Measurements from ENCODE around the gene KARS1.

The KARS1 gene

GRCh38 chr16:75640598-75640997 lies 6.9 kb downstream of the KARS1 start:
- TF ChIP-seq CTCF (conservative IDR thresholded peaks at IDR 0.05) (no peak), ZFX (IDR thresholded peaks at IDR 0.05) (no peak)
- H3K27ac ChIP-seq: 0 out of 2 replicates have a peak overlapping the region, but pooled peaks have one; percentile 7

GRCh38 chr16:75635036-75635435 lies 12.4 kb downstream of the KARS1 start:
- no peak overlapping the region for H3K27ac ChIP-seq
- no peak for TF ChIP-seq ZFX (IDR thresholded peaks at IDR 0.05)
- TF ChIP-seq CTCF (conservative IDR thresholded peaks at IDR 0.05): no peak

GRCh38 chr16:75632857-75633256 lies 14.6 kb downstream of the KARS1 start:
- H3K27ac ChIP-seq: no peak overlapping the region
- TF ChIP-seq CTCF (conservative IDR thresholded peaks at IDR 0.05) (no peak), ZFX (IDR thresholded peaks at IDR 0.05) (no peak)

- TF ChIP-seq CTCF (conservative IDR thresholded peaks at IDR 0.05): no peak
- no peak for TF ChIP-seq ZFX (IDR thresholded peaks at IDR 0.05)
- no peak overlapping the region for H3K27ac ChIP-seq
Measured at GRCh38 chr16:75630052-75630451, 17.4 kb downstream of the KARS1 start.

- TF ChIP-seq CTCF (conservative IDR thresholded peaks at IDR 0.05): no peak
- no peak for TF ChIP-seq ZFX (IDR thresholded peaks at IDR 0.05)
- no peak overlapping the region for H3K27ac ChIP-seq
Measured at GRCh38 chr16:75629132-75629531, 18.3 kb downstream of the KARS1 start.

- H3K27ac ChIP-seq: no peak overlapping the region
- no peak for TF ChIP-seq CTCF (conservative IDR thresholded peaks at IDR 0.05)
- no peak for TF ChIP-seq ZFX (IDR thresholded peaks at IDR 0.05)
Measured at GRCh38 chr16:75628351-75628750, 19.1 kb downstream of the KARS1 start.

- H3K27ac ChIP-seq: no peak overlapping the region
Measured at GRCh38 chr16:75627851-75628250, 19.6 kb downstream of the KARS1 start.

More at GRCh38 chr16:75627851-75628250, 19.6 kb downstream of the KARS1 start:
- TF ChIP-seq ZFX (IDR thresholded peaks at IDR 0.05): no peak
- no peak for TF ChIP-seq CTCF (conservative IDR thresholded peaks at IDR 0.05)
